ENCODE measurements around the gene TBL1Y. TPM values are rescaled to one million over a fixed set of nuclear protein-coding genes. Genes with fewer than 3 reads are reported as not detected.

The TBL1Y gene
- total RNA-seq, 1 donor from 2014 or later = not detected

Other genes starting within 250 kb of the TBL1Y start
- not detected for gene AMELY, start 1.1 kb downstream of the TBL1Y start, total RNA-seq

Measured in left ventricle myocardium superior (tissue), 1 donor.